ENCODE results near the gene ADTRP.

GRCh38 chr6:11730641-11731040 lies 48.0 kb downstream of the ADTRP start:
- no peak for TF ChIP-seq CTCF (IDR thresholded peaks at IDR 0.05 in 8 of 11, conservative IDR thresholded peaks at IDR 0.05 in 3 of 11)
- TF ChIP-seq POLR2A (IDR thresholded peaks at IDR 0.05) = no peak
